WTC11 (cell line): ENCODE data around the gene SYNGR3. TPM values are rescaled to one million over a fixed set of nuclear protein-coding genes. Genes with fewer than 3 reads are reported as not detected.

Source experiments
- CREM ChIP-seq: sonication (generic); formaldehyde crosslinking; IDR thresholded peaks from 2 replicates; pipeline ENCODE4 v1.8.1; 2022; ENCODE audit warnings: mild to moderate bottlenecking, missing genetic modification reagents, moderate library complexity
- ETV6 ChIP-seq: sonication (generic); formaldehyde crosslinking; IDR thresholded peaks from 2 replicates; pipeline ENCODE4 v1.8.1; 2022; ENCODE audit warnings: mild to moderate bottlenecking, missing genetic modification reagents
- GRHL2 ChIP-seq: fragments of 250-450 bp; sonication (Bioruptor Pico); IDR thresholded peaks from 2 replicates; pipeline ENCODE4 v1.8.0; 2022; ENCODE audit warnings: mild to moderate bottlenecking, moderate library complexity; ENCODE audit not compliant: insufficient replicate concordance, severe bottlenecking
- JAZF1 ChIP-seq: fragments of 250-450 bp; sonication (Bioruptor Pico); IDR thresholded peaks from 2 replicates; pipeline ENCODE4 v1.9.0; 2021; ENCODE audit warnings: moderate library complexity, mild to moderate bottlenecking, inconsistent platforms
- JUN ChIP-seq: sonication (generic); formaldehyde crosslinking; IDR thresholded peaks from 2 replicates; pipeline ENCODE4 v1.8.0; 2023; ENCODE audit warnings: mild to moderate bottlenecking, missing genetic modification reagents
- KAT7 ChIP-seq: sonication (generic); formaldehyde crosslinking; IDR thresholded peaks from 2 replicates; pipeline ENCODE4 v1.8.1; 2023; ENCODE audit warnings: missing genetic modification reagents, mild to moderate bottlenecking, borderline replicate concordance
- NFE2L1 ChIP-seq: sonication (generic); formaldehyde crosslinking; IDR thresholded peaks from 2 replicates; pipeline ENCODE4 v1.8.1; 2023; ENCODE audit warnings: missing genetic modification reagents
- NR1H2 ChIP-seq: sonication (generic); formaldehyde crosslinking; IDR thresholded peaks from 2 replicates; pipeline ENCODE4 v1.9.0; 2021; ENCODE audit warnings: mild to moderate bottlenecking, moderate library complexity, missing genetic modification reagents
- RELA ChIP-seq: sonication (generic); formaldehyde crosslinking; IDR thresholded peaks from 2 replicates; pipeline ENCODE4 v1.8.1; 2022; ENCODE audit warnings: missing genetic modification reagents, mild to moderate bottlenecking, borderline replicate concordance
- SMAD4 ChIP-seq: sonication (generic); formaldehyde crosslinking; IDR thresholded peaks from 2 replicates; pipeline ENCODE4 v1.8.0; 2022; ENCODE audit warnings: mild to moderate bottlenecking, missing genetic modification reagents
- TP53 ChIP-seq: sonication (generic); formaldehyde crosslinking; IDR thresholded peaks from 2 replicates; pipeline ENCODE4 v1.8.1; 2023; ENCODE audit warnings: mild to moderate bottlenecking, missing genetic modification reagents
- ZBTB21 ChIP-seq: sonication (generic); formaldehyde crosslinking; IDR thresholded peaks from 2 replicates; pipeline ENCODE4 v1.8.1; 2023; ENCODE audit warnings: mild to moderate bottlenecking, missing genetic modification reagents, borderline replicate concordance
- ZNF138 ChIP-seq: sonication (generic); formaldehyde crosslinking; conservative IDR thresholded peaks from 2 replicates; pipeline ENCODE4 v1.8.1; 2022; ENCODE audit warnings: mild to moderate bottlenecking, moderate library complexity, missing genetic modification reagents
- ZNF219 ChIP-seq: sonication (generic); formaldehyde crosslinking; IDR thresholded peaks from 2 replicates; pipeline ENCODE4 v1.8.0; 2023; ENCODE audit warnings: missing genetic modification reagents, mild to moderate bottlenecking, borderline replicate concordance
- ZNF232 ChIP-seq: sonication (generic); formaldehyde crosslinking; IDR thresholded peaks from 2 replicates; pipeline ENCODE4 v1.8.0; 2022; ENCODE audit warnings: mild to moderate bottlenecking, missing genetic modification reagents
- total RNA-seq: library from RNA; stranded (reverse); gene quantifications from 3 replicates; pipeline ENCODE4 v1.2.3, GENCODE V29; 2021
- TF ChIP-seq, protein P1 (sequence below): sonication (generic); formaldehyde crosslinking; IDR thresholded peaks from 2 replicates; pipeline ENCODE4 v1.8.1; 2023; ENCODE audit warnings: mild to moderate bottlenecking, missing genetic modification reagents, borderline replicate concordance
- TF ChIP-seq, protein P2 (sequence below): fragments of 250-450 bp; sonication (Bioruptor Pico); conservative IDR thresholded peaks from 2 replicates; pipeline ENCODE4 v1.9.0; 2021; ENCODE audit warnings: mild to moderate bottlenecking
- TF ChIP-seq, protein P3 (sequence below): sonication (generic); formaldehyde crosslinking; IDR thresholded peaks from 2 replicates; pipeline ENCODE4 v1.8.0; 2023; ENCODE audit warnings: mild to moderate bottlenecking, missing genetic modification reagents
- TF ChIP-seq, protein P4 (sequence below): sonication (generic); formaldehyde crosslinking; IDR thresholded peaks from 2 replicates; pipeline ENCODE4 v1.8.1; 2023; ENCODE audit warnings: mild to moderate bottlenecking, missing genetic modification reagents, moderate library complexity
- TF ChIP-seq, protein P5 (sequence below): fragments of 200-600 bp; IDR thresholded peaks from 2 replicates; pipeline ENCODE4 v1.8.0; 2022; ENCODE audit warnings: antibody characterized with exemption
- TF ChIP-seq, protein P6 (sequence below): sonication (generic); formaldehyde crosslinking; conservative IDR thresholded peaks from 2 replicates; pipeline ENCODE4 v1.8.1; 2022; ENCODE audit warnings: mild to moderate bottlenecking, missing genetic modification reagents
- TF ChIP-seq, protein P7 (sequence below): sonication (generic); formaldehyde crosslinking; IDR thresholded peaks from 2 replicates; pipeline ENCODE4 v1.8.0; 2022; ENCODE audit warnings: mild to moderate bottlenecking, missing genetic modification reagents
- TF ChIP-seq, protein P8 (sequence below): fragments of 250-450 bp; sonication (Bioruptor Pico); IDR thresholded peaks from 2 replicates; pipeline ENCODE4 v1.8.0; 2021; ENCODE audit warnings: mild to moderate bottlenecking

The SYNGR3 gene
- total RNA-seq, 1 experiment from 2014 or later: 41.5 TPM

DNA sequence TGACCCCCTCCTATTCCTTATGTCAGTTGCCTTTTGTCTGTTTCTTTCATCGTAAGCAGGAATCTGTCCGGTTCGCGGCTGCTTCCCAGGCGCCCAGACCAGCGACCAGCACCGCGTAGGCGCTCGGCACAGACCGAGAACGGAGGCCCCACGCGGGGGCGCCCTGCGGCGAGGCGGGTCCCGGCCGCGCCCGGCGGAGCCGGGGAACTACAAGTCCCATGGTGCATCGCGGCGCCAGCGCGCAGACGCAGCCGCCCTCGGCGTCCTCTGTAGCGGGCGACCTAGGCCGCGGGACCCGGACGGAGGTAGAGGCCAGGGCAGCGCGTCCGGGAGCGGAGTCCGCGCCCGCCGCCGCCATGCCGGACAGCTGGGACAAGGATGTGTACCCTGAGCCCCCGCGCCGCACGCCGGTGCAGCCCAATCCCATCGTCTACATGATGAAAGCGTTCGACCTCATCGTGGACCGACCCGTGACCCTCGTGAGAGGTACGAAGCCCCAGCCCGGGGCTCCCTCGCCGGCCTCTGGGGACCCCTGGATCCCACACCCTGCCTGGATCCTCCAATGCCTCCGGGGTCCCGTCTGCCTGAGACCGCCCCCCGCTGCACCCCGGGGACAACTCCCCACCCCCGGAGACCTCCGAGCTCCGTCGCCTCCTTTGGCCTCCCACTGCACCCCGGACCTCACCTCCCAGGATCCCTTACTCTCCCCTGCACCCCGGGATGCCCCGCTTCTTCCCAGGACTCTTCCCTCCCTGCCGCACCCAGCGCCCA lies 30.3 kb upstream of the SYNGR3 start, which contains the start of gene NDUFB10 (continued):
- TF ChIP-seq ETV6 (CRISPR knock-in tag) (no peak), ZBTB21 (CRISPR knock-in tag) (no peak), NR1H2 (CRISPR knock-in tag) (no peak), NFE2L1 (CRISPR knock-in tag) (no peak), ZNF219 (CRISPR knock-in tag) (no peak; the same call in 1 of the 2 replicates), GRHL2 (CRISPR knock-in tag) (no peak), RELA (CRISPR knock-in tag) (no peak), JAZF1 (CRISPR knock-in tag) (no peak), CREM (CRISPR knock-in tag) (peak; percentile 82), KAT7 (CRISPR knock-in tag) (no peak), ZNF138 (CRISPR knock-in tag) (no peak), JUN (CRISPR knock-in tag) (0 out of 2 replicates have a peak, but pooled peaks have one; percentile 71), SMAD4 (CRISPR knock-in tag) (no peak), ZNF232 (peak; percentile 88), TP53 (no peak; the same call in 1 of the 2 replicates)
- TF ChIP-seq, protein P1, sequence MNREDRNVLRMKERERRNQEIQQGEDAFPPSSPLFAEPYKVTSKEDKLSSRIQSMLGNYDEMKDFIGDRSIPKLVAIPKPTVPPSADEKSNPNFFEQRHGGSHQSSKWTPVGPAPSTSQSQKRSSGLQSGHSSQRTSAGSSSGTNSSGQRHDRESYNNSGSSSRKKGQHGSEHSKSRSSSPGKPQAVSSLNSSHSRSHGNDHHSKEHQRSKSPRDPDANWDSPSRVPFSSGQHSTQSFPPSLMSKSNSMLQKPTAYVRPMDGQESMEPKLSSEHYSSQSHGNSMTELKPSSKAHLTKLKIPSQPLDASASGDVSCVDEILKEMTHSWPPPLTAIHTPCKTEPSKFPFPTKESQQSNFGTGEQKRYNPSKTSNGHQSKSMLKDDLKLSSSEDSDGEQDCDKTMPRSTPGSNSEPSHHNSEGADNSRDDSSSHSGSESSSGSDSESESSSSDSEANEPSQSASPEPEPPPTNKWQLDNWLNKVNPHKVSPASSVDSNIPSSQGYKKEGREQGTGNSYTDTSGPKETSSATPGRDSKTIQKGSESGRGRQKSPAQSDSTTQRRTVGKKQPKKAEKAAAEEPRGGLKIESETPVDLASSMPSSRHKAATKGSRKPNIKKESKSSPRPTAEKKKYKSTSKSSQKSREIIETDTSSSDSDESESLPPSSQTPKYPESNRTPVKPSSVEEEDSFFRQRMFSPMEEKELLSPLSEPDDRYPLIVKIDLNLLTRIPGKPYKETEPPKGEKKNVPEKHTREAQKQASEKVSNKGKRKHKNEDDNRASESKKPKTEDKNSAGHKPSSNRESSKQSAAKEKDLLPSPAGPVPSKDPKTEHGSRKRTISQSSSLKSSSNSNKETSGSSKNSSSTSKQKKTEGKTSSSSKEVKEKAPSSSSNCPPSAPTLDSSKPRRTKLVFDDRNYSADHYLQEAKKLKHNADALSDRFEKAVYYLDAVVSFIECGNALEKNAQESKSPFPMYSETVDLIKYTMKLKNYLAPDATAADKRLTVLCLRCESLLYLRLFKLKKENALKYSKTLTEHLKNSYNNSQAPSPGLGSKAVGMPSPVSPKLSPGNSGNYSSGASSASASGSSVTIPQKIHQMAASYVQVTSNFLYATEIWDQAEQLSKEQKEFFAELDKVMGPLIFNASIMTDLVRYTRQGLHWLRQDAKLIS (CRISPR knock-in tag): no peak
- TF ChIP-seq, protein P2, sequence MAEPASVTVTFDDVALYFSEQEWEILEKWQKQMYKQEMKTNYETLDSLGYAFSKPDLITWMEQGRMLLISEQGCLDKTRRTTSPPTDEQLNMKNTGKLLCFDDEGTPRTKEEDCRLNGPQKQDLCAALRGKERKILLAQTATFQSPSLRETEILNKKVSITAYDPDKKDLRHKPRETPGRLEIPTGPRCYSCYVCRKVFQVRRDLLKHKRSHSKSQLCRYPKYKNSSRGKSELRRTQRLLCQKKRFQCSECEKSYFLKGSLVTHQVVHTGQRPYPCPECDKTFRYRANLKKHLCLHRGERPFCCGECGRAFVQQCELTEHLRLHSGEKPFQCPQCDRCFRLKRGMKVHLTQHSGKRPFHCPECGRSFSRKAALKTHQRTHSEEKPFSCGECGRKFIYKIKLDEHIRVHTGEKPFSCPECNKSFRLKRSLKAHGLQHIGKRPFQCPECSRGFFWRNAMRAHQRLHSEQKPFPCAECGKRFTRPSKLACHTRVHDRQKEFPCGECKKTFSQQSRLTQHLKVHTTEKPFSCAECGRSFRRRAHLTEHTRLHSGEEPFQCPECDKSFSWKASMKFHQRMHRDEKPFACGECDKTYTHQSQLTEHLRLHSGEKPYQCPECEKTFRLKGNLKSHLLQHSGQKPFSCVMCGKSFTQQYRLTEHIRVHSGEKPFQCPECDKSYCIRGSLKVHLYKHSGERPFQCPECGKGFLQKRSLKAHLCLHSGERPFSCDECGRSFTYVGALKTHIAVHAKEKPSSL (CRISPR knock-in tag): no peak
- TF ChIP-seq, protein P3, sequence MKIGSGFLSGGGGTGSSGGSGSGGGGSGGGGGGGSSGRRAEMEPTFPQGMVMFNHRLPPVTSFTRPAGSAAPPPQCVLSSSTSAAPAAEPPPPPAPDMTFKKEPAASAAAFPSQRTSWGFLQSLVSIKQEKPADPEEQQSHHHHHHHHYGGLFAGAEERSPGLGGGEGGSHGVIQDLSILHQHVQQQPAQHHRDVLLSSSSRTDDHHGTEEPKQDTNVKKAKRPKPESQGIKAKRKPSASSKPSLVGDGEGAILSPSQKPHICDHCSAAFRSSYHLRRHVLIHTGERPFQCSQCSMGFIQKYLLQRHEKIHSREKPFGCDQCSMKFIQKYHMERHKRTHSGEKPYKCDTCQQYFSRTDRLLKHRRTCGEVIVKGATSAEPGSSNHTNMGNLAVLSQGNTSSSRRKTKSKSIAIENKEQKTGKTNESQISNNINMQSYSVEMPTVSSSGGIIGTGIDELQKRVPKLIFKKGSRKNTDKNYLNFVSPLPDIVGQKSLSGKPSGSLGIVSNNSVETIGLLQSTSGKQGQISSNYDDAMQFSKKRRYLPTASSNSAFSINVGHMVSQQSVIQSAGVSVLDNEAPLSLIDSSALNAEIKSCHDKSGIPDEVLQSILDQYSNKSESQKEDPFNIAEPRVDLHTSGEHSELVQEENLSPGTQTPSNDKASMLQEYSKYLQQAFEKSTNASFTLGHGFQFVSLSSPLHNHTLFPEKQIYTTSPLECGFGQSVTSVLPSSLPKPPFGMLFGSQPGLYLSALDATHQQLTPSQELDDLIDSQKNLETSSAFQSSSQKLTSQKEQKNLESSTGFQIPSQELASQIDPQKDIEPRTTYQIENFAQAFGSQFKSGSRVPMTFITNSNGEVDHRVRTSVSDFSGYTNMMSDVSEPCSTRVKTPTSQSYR (CRISPR knock-in tag): no peak
- TF ChIP-seq, protein P4, sequence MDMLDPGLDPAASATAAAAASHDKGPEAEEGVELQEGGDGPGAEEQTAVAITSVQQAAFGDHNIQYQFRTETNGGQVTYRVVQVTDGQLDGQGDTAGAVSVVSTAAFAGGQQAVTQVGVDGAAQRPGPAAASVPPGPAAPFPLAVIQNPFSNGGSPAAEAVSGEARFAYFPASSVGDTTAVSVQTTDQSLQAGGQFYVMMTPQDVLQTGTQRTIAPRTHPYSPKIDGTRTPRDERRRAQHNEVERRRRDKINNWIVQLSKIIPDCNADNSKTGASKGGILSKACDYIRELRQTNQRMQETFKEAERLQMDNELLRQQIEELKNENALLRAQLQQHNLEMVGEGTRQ (CRISPR knock-in tag): peak; percentile 33
- TF ChIP-seq, protein P5, sequence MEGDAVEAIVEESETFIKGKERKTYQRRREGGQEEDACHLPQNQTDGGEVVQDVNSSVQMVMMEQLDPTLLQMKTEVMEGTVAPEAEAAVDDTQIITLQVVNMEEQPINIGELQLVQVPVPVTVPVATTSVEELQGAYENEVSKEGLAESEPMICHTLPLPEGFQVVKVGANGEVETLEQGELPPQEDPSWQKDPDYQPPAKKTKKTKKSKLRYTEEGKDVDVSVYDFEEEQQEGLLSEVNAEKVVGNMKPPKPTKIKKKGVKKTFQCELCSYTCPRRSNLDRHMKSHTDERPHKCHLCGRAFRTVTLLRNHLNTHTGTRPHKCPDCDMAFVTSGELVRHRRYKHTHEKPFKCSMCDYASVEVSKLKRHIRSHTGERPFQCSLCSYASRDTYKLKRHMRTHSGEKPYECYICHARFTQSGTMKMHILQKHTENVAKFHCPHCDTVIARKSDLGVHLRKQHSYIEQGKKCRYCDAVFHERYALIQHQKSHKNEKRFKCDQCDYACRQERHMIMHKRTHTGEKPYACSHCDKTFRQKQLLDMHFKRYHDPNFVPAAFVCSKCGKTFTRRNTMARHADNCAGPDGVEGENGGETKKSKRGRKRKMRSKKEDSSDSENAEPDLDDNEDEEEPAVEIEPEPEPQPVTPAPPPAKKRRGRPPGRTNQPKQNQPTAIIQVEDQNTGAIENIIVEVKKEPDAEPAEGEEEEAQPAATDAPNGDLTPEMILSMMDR: no peak
- TF ChIP-seq, protein P6, sequence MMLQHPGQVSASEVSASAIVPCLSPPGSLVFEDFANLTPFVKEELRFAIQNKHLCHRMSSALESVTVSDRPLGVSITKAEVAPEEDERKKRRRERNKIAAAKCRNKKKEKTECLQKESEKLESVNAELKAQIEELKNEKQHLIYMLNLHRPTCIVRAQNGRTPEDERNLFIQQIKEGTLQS (CRISPR knock-in tag): no peak
- TF ChIP-seq, protein P7, sequence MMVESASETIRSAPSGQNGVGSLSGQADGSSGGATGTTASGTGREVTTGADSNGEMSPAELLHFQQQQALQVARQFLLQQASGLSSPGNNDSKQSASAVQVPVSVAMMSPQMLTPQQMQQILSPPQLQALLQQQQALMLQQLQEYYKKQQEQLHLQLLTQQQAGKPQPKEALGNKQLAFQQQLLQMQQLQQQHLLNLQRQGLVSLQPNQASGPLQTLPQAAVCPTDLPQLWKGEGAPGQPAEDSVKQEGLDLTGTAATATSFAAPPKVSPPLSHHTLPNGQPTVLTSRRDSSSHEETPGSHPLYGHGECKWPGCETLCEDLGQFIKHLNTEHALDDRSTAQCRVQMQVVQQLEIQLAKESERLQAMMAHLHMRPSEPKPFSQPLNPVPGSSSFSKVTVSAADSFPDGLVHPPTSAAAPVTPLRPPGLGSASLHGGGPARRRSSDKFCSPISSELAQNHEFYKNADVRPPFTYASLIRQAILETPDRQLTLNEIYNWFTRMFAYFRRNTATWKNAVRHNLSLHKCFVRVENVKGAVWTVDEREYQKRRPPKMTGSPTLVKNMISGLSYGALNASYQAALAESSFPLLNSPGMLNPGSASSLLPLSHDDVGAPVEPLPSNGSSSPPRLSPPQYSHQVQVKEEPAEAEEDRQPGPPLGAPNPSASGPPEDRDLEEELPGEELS (CRISPR knock-in tag): peak; percentile 66; the same call in 1 of the 2 replicates
- TF ChIP-seq, protein P8, sequence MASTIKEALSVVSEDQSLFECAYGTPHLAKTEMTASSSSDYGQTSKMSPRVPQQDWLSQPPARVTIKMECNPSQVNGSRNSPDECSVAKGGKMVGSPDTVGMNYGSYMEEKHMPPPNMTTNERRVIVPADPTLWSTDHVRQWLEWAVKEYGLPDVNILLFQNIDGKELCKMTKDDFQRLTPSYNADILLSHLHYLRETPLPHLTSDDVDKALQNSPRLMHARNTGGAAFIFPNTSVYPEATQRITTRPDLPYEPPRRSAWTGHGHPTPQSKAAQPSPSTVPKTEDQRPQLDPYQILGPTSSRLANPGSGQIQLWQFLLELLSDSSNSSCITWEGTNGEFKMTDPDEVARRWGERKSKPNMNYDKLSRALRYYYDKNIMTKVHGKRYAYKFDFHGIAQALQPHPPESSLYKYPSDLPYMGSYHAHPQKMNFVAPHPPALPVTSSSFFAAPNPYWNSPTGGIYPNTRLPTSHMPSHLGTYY (CRISPR knock-in tag): peak; percentile 84; the same call in 1 of the 2 replicates
